H1 (cell line): ENCODE data around the gene VAPB. TPM values are rescaled to one million over a fixed set of nuclear protein-coding genes. Genes with fewer than 3 reads are reported as not detected.

Experiments used
- CBX8 ChIP-seq: fragments of 300-800, 300-1000 bp; sonication (generic); IDR thresholded peaks from 2 replicates; pipeline ENCODE4 v1.7.1; 2016; ENCODE audit warnings: low read depth, low read length, borderline replicate concordance
- EGR1 ChIP-seq: IDR thresholded peaks from 2 replicates; pipeline ENCODE4 v1.6.1; 2011; ENCODE audit warnings: low read depth, low read length, borderline replicate concordance
- GTF2F1 ChIP-seq: IDR thresholded peaks from 2 replicates; pipeline ENCODE4 v1.6.1; 2012; ENCODE audit warnings: low read depth, low read length, improper control_type of control experiment, borderline replicate concordance
- RBBP5 ChIP-seq: IDR thresholded peaks from 2 replicates; pipeline ENCODE4 v1.7.1; 2012; ENCODE audit warnings: low read depth, mild to moderate bottlenecking, inconsistent platforms, low read length, moderate library complexity, borderline replicate concordance
- polyA plus RNA-seq, 7 experiments: library from polyadenylated mRNA; depleted of rRNA in 3 of 7; stranded (reverse) in 5 of 7; unstranded in 2 of 7; fragments of >200 nt in 5 of 7; fragments of 200-250 nt in 2 of 7; gene quantifications; 1 replicate in 5 of 7; 2 replicates in 1 of 7; 4 replicates in 1 of 7; pipeline versions ENCODE4 v1.2.1 to v1.2.3, GENCODE V29; 2011 to 2013; ENCODE audit warnings: missing spikeins in 2 of 7, mixed read lengths in 2 of 7
- total RNA-seq: library from RNA; stranded (reverse); fragmentation: NEBNext Ultra II Directional; extraction: Animal tissue kit (Norgen Biotek cat#: 25700); gene quantifications from 2 replicates; pipeline ENCODE4 v1.2.1, GENCODE V29; 2021
- TF ChIP-seq, protein P1 (sequence below): fragments of 300-600 bp; sonication (generic); IDR thresholded peaks from 2 replicates; pipeline ENCODE4 v1.7.1; 2012; ENCODE audit warnings: low read length, moderate library complexity, mild to moderate bottlenecking, inconsistent platforms; ENCODE audit not compliant: insufficient replicate concordance

The VAPB gene
- total and polyA plus RNA-seq, 2 of the 8 experiments (the other 6 are each of a cell fraction or from before 2014, with no cell fraction given) = 24.4 to 62.8 TPM

DNA sequence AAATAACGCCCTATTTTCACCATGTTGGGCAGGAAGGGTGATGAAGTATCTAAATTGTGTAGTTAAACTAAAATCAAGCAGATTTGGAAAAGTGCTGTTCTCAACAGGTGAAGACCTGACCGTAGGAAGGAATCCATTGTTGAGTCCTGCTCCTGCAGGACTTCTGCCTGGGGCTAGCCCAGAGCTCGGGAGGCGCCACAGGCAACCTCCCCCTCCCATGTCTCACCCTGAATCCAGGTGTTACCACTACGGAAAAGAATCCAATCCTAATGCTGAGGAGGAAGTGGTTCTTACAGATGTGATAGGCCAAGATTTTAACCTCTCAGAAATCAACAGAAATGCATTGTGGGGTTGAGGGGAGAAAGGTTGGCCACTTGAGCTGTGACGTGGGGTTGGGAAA, 49.3 kb upstream of the VAPB start (continued):
- TF ChIP-seq, protein P1, sequence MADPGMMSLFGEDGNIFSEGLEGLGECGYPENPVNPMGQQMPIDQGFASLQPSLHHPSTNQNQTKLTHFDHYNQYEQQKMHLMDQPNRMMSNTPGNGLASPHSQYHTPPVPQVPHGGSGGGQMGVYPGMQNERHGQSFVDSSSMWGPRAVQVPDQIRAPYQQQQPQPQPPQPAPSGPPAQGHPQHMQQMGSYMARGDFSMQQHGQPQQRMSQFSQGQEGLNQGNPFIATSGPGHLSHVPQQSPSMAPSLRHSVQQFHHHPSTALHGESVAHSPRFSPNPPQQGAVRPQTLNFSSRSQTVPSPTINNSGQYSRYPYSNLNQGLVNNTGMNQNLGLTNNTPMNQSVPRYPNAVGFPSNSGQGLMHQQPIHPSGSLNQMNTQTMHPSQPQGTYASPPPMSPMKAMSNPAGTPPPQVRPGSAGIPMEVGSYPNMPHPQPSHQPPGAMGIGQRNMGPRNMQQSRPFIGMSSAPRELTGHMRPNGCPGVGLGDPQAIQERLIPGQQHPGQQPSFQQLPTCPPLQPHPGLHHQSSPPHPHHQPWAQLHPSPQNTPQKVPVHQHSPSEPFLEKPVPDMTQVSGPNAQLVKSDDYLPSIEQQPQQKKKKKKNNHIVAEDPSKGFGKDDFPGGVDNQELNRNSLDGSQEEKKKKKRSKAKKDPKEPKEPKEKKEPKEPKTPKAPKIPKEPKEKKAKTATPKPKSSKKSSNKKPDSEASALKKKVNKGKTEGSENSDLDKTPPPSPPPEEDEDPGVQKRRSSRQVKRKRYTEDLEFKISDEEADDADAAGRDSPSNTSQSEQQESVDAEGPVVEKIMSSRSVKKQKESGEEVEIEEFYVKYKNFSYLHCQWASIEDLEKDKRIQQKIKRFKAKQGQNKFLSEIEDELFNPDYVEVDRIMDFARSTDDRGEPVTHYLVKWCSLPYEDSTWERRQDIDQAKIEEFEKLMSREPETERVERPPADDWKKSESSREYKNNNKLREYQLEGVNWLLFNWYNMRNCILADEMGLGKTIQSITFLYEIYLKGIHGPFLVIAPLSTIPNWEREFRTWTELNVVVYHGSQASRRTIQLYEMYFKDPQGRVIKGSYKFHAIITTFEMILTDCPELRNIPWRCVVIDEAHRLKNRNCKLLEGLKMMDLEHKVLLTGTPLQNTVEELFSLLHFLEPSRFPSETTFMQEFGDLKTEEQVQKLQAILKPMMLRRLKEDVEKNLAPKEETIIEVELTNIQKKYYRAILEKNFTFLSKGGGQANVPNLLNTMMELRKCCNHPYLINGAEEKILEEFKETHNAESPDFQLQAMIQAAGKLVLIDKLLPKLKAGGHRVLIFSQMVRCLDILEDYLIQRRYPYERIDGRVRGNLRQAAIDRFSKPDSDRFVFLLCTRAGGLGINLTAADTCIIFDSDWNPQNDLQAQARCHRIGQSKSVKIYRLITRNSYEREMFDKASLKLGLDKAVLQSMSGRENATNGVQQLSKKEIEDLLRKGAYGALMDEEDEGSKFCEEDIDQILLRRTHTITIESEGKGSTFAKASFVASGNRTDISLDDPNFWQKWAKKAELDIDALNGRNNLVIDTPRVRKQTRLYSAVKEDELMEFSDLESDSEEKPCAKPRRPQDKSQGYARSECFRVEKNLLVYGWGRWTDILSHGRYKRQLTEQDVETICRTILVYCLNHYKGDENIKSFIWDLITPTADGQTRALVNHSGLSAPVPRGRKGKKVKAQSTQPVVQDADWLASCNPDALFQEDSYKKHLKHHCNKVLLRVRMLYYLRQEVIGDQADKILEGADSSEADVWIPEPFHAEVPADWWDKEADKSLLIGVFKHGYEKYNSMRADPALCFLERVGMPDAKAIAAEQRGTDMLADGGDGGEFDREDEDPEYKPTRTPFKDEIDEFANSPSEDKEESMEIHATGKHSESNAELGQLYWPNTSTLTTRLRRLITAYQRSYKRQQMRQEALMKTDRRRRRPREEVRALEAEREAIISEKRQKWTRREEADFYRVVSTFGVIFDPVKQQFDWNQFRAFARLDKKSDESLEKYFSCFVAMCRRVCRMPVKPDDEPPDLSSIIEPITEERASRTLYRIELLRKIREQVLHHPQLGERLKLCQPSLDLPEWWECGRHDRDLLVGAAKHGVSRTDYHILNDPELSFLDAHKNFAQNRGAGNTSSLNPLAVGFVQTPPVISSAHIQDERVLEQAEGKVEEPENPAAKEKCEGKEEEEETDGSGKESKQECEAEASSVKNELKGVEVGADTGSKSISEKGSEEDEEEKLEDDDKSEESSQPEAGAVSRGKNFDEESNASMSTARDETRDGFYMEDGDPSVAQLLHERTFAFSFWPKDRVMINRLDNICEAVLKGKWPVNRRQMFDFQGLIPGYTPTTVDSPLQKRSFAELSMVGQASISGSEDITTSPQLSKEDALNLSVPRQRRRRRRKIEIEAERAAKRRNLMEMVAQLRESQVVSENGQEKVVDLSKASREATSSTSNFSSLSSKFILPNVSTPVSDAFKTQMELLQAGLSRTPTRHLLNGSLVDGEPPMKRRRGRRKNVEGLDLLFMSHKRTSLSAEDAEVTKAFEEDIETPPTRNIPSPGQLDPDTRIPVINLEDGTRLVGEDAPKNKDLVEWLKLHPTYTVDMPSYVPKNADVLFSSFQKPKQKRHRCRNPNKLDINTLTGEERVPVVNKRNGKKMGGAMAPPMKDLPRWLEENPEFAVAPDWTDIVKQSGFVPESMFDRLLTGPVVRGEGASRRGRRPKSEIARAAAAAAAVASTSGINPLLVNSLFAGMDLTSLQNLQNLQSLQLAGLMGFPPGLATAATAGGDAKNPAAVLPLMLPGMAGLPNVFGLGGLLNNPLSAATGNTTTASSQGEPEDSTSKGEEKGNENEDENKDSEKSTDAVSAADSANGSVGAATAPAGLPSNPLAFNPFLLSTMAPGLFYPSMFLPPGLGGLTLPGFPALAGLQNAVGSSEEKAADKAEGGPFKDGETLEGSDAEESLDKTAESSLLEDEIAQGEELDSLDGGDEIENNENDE = no peak
- no peak for TF ChIP-seq CBX8
- no peak for TF ChIP-seq RBBP5
- TF ChIP-seq GTF2F1 = no peak
- no peak for TF ChIP-seq EGR1
